ENCODE measurements around the gene SHROOM3.

DNA sequence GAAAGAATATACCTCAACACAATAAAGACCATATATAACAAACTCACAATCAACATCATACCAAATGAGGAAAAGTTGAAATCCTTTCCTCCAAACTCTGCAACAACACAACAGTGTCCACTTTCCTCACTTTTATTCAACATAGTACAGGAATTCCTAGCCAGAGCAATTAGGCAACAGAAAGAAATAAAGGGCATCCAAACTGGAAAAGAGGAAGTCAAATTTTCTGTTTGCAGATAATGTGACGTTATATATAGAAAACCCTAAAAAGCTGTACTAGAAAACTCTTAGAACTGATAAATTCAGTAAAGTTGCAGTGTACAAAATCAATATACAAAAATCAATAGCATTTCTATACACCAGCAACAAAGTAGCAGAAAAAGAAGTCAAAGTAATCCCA is 355.3 kb downstream of the SHROOM3 start:
- TF ChIP-seq, protein P1, sequence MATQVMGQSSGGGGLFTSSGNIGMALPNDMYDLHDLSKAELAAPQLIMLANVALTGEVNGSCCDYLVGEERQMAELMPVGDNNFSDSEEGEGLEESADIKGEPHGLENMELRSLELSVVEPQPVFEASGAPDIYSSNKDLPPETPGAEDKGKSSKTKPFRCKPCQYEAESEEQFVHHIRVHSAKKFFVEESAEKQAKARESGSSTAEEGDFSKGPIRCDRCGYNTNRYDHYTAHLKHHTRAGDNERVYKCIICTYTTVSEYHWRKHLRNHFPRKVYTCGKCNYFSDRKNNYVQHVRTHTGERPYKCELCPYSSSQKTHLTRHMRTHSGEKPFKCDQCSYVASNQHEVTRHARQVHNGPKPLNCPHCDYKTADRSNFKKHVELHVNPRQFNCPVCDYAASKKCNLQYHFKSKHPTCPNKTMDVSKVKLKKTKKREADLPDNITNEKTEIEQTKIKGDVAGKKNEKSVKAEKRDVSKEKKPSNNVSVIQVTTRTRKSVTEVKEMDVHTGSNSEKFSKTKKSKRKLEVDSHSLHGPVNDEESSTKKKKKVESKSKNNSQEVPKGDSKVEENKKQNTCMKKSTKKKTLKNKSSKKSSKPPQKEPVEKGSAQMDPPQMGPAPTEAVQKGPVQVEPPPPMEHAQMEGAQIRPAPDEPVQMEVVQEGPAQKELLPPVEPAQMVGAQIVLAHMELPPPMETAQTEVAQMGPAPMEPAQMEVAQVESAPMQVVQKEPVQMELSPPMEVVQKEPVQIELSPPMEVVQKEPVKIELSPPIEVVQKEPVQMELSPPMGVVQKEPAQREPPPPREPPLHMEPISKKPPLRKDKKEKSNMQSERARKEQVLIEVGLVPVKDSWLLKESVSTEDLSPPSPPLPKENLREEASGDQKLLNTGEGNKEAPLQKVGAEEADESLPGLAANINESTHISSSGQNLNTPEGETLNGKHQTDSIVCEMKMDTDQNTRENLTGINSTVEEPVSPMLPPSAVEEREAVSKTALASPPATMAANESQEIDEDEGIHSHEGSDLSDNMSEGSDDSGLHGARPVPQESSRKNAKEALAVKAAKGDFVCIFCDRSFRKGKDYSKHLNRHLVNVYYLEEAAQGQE (IDR thresholded peaks at IDR 0.05): no peak
- TF ChIP-seq, protein P2, sequence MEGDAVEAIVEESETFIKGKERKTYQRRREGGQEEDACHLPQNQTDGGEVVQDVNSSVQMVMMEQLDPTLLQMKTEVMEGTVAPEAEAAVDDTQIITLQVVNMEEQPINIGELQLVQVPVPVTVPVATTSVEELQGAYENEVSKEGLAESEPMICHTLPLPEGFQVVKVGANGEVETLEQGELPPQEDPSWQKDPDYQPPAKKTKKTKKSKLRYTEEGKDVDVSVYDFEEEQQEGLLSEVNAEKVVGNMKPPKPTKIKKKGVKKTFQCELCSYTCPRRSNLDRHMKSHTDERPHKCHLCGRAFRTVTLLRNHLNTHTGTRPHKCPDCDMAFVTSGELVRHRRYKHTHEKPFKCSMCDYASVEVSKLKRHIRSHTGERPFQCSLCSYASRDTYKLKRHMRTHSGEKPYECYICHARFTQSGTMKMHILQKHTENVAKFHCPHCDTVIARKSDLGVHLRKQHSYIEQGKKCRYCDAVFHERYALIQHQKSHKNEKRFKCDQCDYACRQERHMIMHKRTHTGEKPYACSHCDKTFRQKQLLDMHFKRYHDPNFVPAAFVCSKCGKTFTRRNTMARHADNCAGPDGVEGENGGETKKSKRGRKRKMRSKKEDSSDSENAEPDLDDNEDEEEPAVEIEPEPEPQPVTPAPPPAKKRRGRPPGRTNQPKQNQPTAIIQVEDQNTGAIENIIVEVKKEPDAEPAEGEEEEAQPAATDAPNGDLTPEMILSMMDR (IDR thresholded peaks at IDR 0.05): no peak
